IMR-90 (cell line): ENCODE data around the gene SENP5. TPM values are rescaled to one million over a fixed set of nuclear protein-coding genes. Genes with fewer than 3 reads are reported as not detected.

Source experiments
- ATAC-seq: fragments of 200-7000 bp; cut with Tn5 transposase; 2 replicates; pipeline ENCODE4 v1.9.1; 2020; ENCODE audit warnings: low read depth, mild to moderate bottlenecking, moderate library complexity
- BruUV-seq: library from RNA; stranded (reverse); fragments of 400-500 nt; replicated peaks from 2 replicates; lab custom pipeline; 2021; lab: Mats Ljungman, UMichigan
- CTCF ChIA-PET: fragments of 300-600 bp; formaldehyde crosslinking; extraction: SDS; loops from one replicate; lab custom pipeline; 2021; ENCODE audit warnings: antibody characterized with exemption; lab: Yijun Ruan, JAX
- POLR2A ChIA-PET: fragments of 300-600 bp; sonication (Branson Sonifier 250); formaldehyde crosslinking; loops from one replicate; lab custom pipeline; 2022; ENCODE audit warnings: antibody characterized with exemption; ENCODE audit not compliant: unreplicated experiment; lab: Charles Lee
- DNase-seq: peaks from one replicate; pipeline ENCODE4 v3.0.0; 2013
- H2AFZ ChIP-seq: replicated peaks from 2 replicates; pipeline ENCODE3; 2013; ENCODE audit warnings: low read length, mild to moderate bottlenecking; ENCODE audit not compliant: poor library complexity
- H2AK5ac ChIP-seq: 2 replicates; pipeline ENCODE4 v1.6.1; 2013; ENCODE audit warnings: low read depth, low read length, inconsistent platforms
- H2AK9ac ChIP-seq: replicated peaks from 2 replicates; pipeline ENCODE3; 2013; ENCODE audit warnings: mild to moderate bottlenecking, low read depth, low read length, moderate library complexity; ENCODE audit not compliant: poor library complexity
- H2BK120ac ChIP-seq: 2 replicates; pipeline ENCODE4 v1.6.1; 2013; ENCODE audit warnings: low read depth, low read length, inconsistent platforms
- H2BK15ac ChIP-seq: 3 replicates; pipeline ENCODE4 v1.6.1; 2013; ENCODE audit warnings: low read depth, low read length, inconsistent platforms
- H2BK20ac ChIP-seq: 2 replicates; pipeline ENCODE4 v1.6.1; 2013; ENCODE audit warnings: low read depth, mild to moderate bottlenecking, inconsistent platforms, low read length, moderate library complexity
- H2BK5ac ChIP-seq: 2 replicates; pipeline ENCODE4 v1.6.1; 2013; ENCODE audit warnings: mild to moderate bottlenecking, low read depth, low read length, inconsistent platforms; ENCODE audit not compliant: poor library complexity, severe bottlenecking
- H3K14ac ChIP-seq: replicated peaks from 2 replicates; pipeline ENCODE4 v1.6.1; 2013; ENCODE audit warnings: low read depth, low read length, inconsistent platforms
- H3K18ac ChIP-seq: 2 replicates; pipeline ENCODE4 v1.6.1; 2013; ENCODE audit warnings: low read depth, low read length, control low read depth
- H3K23ac ChIP-seq: 2 replicates; pipeline ENCODE4 v1.6.1; 2013; ENCODE audit warnings: low read depth, low read length, inconsistent platforms
- H3K27ac ChIP-seq: 2 replicates; pipeline ENCODE4 v1.5.1; 2013; ENCODE audit warnings: mild to moderate bottlenecking, control low read depth, low read length; ENCODE audit not compliant: insufficient read depth
- H3K27me3 ChIP-seq: 2 replicates; pipeline ENCODE4 v1.6.1; 2013; ENCODE audit warnings: low read length; ENCODE audit not compliant: control insufficient read depth, insufficient read depth
- H3K36me3 ChIP-seq: 2 replicates; pipeline ENCODE4 v1.6.1; 2013; ENCODE audit warnings: low read length, mixed read lengths; ENCODE audit not compliant: control insufficient read depth, insufficient read depth
- H3K4ac ChIP-seq: 2 replicates; pipeline ENCODE4 v1.6.1; 2013; ENCODE audit warnings: low read depth, low read length, inconsistent platforms
- H3K4me1 ChIP-seq: 2 replicates; pipeline ENCODE4 v1.6.1; 2013; ENCODE audit warnings: low read length, mixed read lengths; ENCODE audit not compliant: control insufficient read depth, insufficient read depth
- H3K4me2 ChIP-seq: 2 replicates; pipeline ENCODE4 v1.6.1; 2013; ENCODE audit warnings: low read depth, mild to moderate bottlenecking, control low read depth, low read length, moderate library complexity
- H3K4me3 ChIP-seq: 2 replicates; pipeline ENCODE4 v1.5.1; 2013; ENCODE audit warnings: low read depth, mild to moderate bottlenecking, control low read depth, low read length, moderate library complexity; ENCODE audit not compliant: insufficient read depth
- H3K56ac ChIP-seq: 2 replicates; pipeline ENCODE4 v1.6.1; 2013; ENCODE audit warnings: low read length, inconsistent platforms; ENCODE audit not compliant: insufficient read depth; ENCODE audit errors: extremely low read depth
- H3K79me1 ChIP-seq, 2 experiments: 2 replicates each; pipeline ENCODE4 v1.6.1; 2013; ENCODE audit warnings: low read length in 2 of 2, inconsistent platforms in 1 of 2, low read depth in 1 of 2
- H3K9ac ChIP-seq: 2 replicates; pipeline ENCODE4 v1.6.1; 2013; ENCODE audit warnings: low read depth, low read length, control low read depth
- H3K9me1 ChIP-seq: 2 replicates; pipeline ENCODE4 v1.6.1; 2013; ENCODE audit warnings: low read length, inconsistent platforms; ENCODE audit not compliant: insufficient read depth
- H3K9me3 ChIP-seq: 2 replicates; pipeline ENCODE4 v1.6.1; 2013; ENCODE audit warnings: low read length; ENCODE audit not compliant: control insufficient read depth, insufficient read depth
- H4K20me1 ChIP-seq: 2 replicates; pipeline ENCODE4 v1.6.1; 2013; ENCODE audit warnings: low read length, inconsistent platforms; ENCODE audit not compliant: insufficient read depth
- H4K5ac ChIP-seq: 2 replicates; pipeline ENCODE4 v1.6.1; 2013; ENCODE audit warnings: mild to moderate bottlenecking, low read depth, low read length, control low read depth
- H4K8ac ChIP-seq, 2 experiments: 2 replicates each; pipeline ENCODE4 v1.6.1; 2013; ENCODE audit warnings: low read depth in 2 of 2, low read length in 2 of 2, control low read depth in 1 of 2, inconsistent platforms in 1 of 2
- H4K91ac ChIP-seq: 2 replicates; pipeline ENCODE4 v1.6.1; 2013; ENCODE audit warnings: low read depth, low read length, inconsistent platforms; ENCODE audit not compliant: insufficient read depth
- BHLHE40 ChIP-seq: fragments of 150-350 bp; IDR thresholded peaks from 2 replicates; pipeline ENCODE4 v1.6.1; 2016; ENCODE audit warnings: mild to moderate bottlenecking, low read depth, low read length
- MAZ ChIP-seq: IDR thresholded peaks from 2 replicates; pipeline ENCODE4 v1.6.1; 2012; ENCODE audit warnings: low read depth, mild to moderate bottlenecking, low read length, improper control_type of control experiment, moderate library complexity, borderline replicate concordance
- WGBS, 2 experiments: methylation state at CpG; one replicate each; pipeline versions ENCODE4 v1.1.5 to v1.1.7; 2013; ENCODE audit warnings: missing lambda C conversion rate in 2 of 2; ENCODE audit not compliant: insufficient read length in 1 of 2; ENCODE audit errors: extremely low coverage in 2 of 2; 5-methylcytosine and 5-hydroxymethylcytosine counted together
- dilution Hi-C: fragments of 300-500 bp; cut with HindIII; formaldehyde crosslinking; loops from one replicate; pipeline ENCODE4 v1.14.3; 2018; ENCODE audit warnings: low sequenced_read_pairs; ENCODE audit not compliant: unreplicated experiment
- in situ Hi-C: fragments of 300-500 bp; cut with MboI; formaldehyde crosslinking; loops from 3 replicates; pipeline ENCODE4 v1.14.3; 2019; ENCODE audit warnings: low sequenced_read_pairs, inconsistent platforms, mixed read lengths
- intact Hi-C: fragments of 100-400 bp; cut with micrococcal nuclease; formaldehyde crosslinking; loops from 2 replicates; pipeline ENCODE4 v1.10.0; 2022
- polyA plus RNA-seq, 3 experiments: library from polyadenylated mRNA; depleted of rRNA; stranded (reverse); fragments of >200 nt; gene quantifications; 2 replicates each; pipeline ENCODE4 v1.2.3, GENCODE V29; 2012; ENCODE audit warnings: low replicate concordance in 1 of 3
- total RNA-seq: library from RNA; depleted of rRNA; stranded (reverse); fragments of >200 nt; gene quantifications from 2 replicates; pipeline ENCODE4 v1.2.3, GENCODE V29; 2012

SENP5 gene
- total and polyA plus RNA-seq, 2 of the 4 experiments (the other 2 are of a cell fraction), result 7.4 to 44.4 TPM

DNA sequence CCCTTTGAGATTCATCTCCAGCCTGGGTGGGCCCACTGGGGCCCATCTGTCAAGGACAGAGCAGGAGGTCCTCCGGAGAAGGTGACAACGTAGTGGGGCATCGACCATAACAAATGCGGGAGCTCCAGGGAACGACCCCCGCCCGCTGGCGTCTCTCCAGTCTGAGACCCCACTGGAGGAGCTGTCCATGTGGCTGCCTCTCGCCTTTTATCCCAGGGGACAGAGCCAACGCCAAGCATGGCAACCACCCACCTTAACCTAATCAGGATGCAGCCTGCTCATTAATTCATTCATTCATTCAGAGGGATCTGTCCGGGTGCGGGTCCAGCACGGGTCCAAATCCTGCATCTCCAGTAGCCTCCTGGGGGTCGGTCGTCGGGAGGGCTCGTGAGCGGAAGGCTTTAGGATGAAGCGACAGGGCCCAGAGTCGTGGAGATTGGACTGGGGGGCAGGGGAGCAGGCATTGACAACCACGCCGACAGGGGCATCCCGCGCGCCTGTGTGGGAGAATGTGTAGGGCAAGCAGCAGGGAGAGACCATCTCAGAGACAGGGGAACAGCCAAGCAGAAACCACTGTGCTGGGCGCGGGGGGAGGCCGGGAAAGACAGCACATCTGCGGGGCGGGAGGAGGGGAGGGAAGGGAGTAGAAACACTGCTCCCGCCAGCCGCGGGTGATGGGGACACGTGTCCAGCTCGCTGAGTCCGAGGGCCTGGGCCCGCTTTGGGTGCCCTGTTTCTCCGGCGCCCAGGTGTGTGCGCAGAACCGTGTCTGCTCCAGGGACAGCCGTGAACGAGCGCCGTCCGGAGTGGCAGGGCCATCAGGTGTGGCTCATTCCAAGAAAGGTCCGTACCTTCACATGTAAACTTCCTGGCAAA lies 99.0 kb downstream of the SENP5 start:
- Histone ChIP-seq H2AK9ac (no peak overlapping the region), H2AK5ac (no peak overlapping the region), H3K27me3 (peaks cover 44% of the 10 kb centered on the region), H2BK20ac (no peak overlapping the region), H3K4ac (no peak overlapping the region), H3K9ac (no peak overlapping the region), H3K9me3 (no peaks in the 10 kb centered on the region), H3K9me1 (no peaks in the 10 kb centered on the region), H3K56ac (no peak overlapping the region), H2BK15ac (no peak overlapping the region), H3K4me1 (peaks cover 4% of the 10 kb centered on the region), H3K36me3 (no peaks in the 10 kb centered on the region), H3K27ac (no peak overlapping the region), H2BK5ac (no peak overlapping the region), H3K14ac (no peak overlapping the region), H2BK120ac (no peak overlapping the region), H3K79me1 (no peaks in the 10 kb centered on the region), H3K4me2 (no peak overlapping the region; the same call in 1 of the 2 replicates), H3K23ac (no peak overlapping the region), H3K18ac (no peak overlapping the region), H4K5ac (no peak overlapping the region), H4K8ac (no peak overlapping the region), H4K20me1 (no peaks in the 10 kb centered on the region), H4K91ac (no peak overlapping the region), H3K4me3 (no peak overlapping the region), H2AFZ (peak overlapping the region; percentile 56)
- TF ChIP-seq MAZ, result no peak
- peak; percentile 46; the same call in 1 of the 2 replicates for TF ChIP-seq BHLHE40
- CTCF ChIA-PET, result no interaction called here
- 17% methylated on average over 29 of the region's 47 CpGs; no CpG with 5 or more reads in 1 of the 2 experiments for WGBS, 2 experiments
- BruUV-seq, result no TSS peak
- intact Hi-C loops, result no loop called here
- dilution Hi-C loops, result no loop called here
- in situ Hi-C loops, result loop anchor here (25.0 kb wide), 1 partner anchor 354 kb away; no protein-coding TSS in a partner anchor
- DNase-seq, result no peak
- POLR2A ChIA-PET, result no interaction called here
- ATAC-seq, result no peak
